Measurements from ENCODE around the gene C16orf92.

DNA sequence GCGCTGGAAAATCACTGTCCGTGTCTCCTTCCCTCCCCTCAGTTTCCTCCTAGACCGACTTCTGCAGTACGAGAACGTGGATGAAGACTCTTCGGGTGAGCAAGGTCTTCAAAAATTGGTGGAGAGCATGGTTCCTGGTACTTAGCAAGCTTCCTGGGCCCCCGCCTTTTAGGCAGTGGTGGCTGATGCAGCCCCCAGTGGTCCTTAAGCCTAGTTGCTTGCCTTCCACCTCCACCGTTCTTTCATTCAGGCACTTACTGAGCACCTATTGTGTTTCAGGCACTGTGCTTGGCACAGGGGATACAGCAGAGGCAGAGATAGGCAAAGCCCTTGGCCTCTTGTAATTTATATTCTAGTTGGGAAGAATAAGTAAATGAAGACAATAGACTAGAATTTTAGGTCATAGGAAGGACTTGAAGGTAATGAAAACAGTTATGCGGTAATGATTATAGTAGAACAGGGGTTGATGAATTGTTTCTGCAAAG is 26.2 kb upstream of the C16orf92 start:
- TF ChIP-seq, protein P1, sequence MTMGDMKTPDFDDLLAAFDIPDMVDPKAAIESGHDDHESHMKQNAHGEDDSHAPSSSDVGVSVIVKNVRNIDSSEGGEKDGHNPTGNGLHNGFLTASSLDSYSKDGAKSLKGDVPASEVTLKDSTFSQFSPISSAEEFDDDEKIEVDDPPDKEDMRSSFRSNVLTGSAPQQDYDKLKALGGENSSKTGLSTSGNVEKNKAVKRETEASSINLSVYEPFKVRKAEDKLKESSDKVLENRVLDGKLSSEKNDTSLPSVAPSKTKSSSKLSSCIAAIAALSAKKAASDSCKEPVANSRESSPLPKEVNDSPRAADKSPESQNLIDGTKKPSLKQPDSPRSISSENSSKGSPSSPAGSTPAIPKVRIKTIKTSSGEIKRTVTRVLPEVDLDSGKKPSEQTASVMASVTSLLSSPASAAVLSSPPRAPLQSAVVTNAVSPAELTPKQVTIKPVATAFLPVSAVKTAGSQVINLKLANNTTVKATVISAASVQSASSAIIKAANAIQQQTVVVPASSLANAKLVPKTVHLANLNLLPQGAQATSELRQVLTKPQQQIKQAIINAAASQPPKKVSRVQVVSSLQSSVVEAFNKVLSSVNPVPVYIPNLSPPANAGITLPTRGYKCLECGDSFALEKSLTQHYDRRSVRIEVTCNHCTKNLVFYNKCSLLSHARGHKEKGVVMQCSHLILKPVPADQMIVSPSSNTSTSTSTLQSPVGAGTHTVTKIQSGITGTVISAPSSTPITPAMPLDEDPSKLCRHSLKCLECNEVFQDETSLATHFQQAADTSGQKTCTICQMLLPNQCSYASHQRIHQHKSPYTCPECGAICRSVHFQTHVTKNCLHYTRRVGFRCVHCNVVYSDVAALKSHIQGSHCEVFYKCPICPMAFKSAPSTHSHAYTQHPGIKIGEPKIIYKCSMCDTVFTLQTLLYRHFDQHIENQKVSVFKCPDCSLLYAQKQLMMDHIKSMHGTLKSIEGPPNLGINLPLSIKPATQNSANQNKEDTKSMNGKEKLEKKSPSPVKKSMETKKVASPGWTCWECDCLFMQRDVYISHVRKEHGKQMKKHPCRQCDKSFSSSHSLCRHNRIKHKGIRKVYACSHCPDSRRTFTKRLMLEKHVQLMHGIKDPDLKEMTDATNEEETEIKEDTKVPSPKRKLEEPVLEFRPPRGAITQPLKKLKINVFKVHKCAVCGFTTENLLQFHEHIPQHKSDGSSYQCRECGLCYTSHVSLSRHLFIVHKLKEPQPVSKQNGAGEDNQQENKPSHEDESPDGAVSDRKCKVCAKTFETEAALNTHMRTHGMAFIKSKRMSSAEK (CRISPR knock-in tag; IDR thresholded peaks at IDR 0.05; ENCODE audit: borderline replicate concordance): no peak
- TF ChIP-seq, protein P2, sequence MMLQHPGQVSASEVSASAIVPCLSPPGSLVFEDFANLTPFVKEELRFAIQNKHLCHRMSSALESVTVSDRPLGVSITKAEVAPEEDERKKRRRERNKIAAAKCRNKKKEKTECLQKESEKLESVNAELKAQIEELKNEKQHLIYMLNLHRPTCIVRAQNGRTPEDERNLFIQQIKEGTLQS (CRISPR knock-in tag; conservative IDR thresholded peaks at IDR 0.05): no peak
- TF ChIP-seq, protein P3, sequence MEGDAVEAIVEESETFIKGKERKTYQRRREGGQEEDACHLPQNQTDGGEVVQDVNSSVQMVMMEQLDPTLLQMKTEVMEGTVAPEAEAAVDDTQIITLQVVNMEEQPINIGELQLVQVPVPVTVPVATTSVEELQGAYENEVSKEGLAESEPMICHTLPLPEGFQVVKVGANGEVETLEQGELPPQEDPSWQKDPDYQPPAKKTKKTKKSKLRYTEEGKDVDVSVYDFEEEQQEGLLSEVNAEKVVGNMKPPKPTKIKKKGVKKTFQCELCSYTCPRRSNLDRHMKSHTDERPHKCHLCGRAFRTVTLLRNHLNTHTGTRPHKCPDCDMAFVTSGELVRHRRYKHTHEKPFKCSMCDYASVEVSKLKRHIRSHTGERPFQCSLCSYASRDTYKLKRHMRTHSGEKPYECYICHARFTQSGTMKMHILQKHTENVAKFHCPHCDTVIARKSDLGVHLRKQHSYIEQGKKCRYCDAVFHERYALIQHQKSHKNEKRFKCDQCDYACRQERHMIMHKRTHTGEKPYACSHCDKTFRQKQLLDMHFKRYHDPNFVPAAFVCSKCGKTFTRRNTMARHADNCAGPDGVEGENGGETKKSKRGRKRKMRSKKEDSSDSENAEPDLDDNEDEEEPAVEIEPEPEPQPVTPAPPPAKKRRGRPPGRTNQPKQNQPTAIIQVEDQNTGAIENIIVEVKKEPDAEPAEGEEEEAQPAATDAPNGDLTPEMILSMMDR (IDR thresholded peaks at IDR 0.05): no peak
- no peak for TF ChIP-seq GABPB1 (CRISPR knock-in tag; IDR thresholded peaks at IDR 0.05)
- no peak for TF ChIP-seq TCF7 (CRISPR knock-in tag; IDR thresholded peaks at IDR 0.05; ENCODE audit: low read depth)
- no peak for TF ChIP-seq HMGA2 (CRISPR knock-in tag; IDR thresholded peaks at IDR 0.05)
- TF ChIP-seq FOXK1 (CRISPR knock-in tag; IDR thresholded peaks at IDR 0.05): no peak
- TF ChIP-seq SP1 (CRISPR knock-in tag; conservative IDR thresholded peaks at IDR 0.05): no peak
- TF ChIP-seq, protein P4, sequence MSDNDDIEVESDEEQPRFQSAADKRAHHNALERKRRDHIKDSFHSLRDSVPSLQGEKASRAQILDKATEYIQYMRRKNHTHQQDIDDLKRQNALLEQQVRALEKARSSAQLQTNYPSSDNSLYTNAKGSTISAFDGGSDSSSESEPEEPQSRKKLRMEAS (CRISPR knock-in tag; IDR thresholded peaks at IDR 0.05): no peak
- TF ChIP-seq, protein P5, sequence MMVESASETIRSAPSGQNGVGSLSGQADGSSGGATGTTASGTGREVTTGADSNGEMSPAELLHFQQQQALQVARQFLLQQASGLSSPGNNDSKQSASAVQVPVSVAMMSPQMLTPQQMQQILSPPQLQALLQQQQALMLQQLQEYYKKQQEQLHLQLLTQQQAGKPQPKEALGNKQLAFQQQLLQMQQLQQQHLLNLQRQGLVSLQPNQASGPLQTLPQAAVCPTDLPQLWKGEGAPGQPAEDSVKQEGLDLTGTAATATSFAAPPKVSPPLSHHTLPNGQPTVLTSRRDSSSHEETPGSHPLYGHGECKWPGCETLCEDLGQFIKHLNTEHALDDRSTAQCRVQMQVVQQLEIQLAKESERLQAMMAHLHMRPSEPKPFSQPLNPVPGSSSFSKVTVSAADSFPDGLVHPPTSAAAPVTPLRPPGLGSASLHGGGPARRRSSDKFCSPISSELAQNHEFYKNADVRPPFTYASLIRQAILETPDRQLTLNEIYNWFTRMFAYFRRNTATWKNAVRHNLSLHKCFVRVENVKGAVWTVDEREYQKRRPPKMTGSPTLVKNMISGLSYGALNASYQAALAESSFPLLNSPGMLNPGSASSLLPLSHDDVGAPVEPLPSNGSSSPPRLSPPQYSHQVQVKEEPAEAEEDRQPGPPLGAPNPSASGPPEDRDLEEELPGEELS (CRISPR knock-in tag; IDR thresholded peaks at IDR 0.05): no peak
- TF ChIP-seq, protein P6, sequence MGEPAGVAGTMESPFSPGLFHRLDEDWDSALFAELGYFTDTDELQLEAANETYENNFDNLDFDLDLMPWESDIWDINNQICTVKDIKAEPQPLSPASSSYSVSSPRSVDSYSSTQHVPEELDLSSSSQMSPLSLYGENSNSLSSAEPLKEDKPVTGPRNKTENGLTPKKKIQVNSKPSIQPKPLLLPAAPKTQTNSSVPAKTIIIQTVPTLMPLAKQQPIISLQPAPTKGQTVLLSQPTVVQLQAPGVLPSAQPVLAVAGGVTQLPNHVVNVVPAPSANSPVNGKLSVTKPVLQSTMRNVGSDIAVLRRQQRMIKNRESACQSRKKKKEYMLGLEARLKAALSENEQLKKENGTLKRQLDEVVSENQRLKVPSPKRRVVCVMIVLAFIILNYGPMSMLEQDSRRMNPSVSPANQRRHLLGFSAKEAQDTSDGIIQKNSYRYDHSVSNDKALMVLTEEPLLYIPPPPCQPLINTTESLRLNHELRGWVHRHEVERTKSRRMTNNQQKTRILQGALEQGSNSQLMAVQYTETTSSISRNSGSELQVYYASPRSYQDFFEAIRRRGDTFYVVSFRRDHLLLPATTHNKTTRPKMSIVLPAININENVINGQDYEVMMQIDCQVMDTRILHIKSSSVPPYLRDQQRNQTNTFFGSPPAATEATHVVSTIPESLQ (CRISPR knock-in tag; IDR thresholded peaks at IDR 0.05): no peak
- TF ChIP-seq, protein P7, sequence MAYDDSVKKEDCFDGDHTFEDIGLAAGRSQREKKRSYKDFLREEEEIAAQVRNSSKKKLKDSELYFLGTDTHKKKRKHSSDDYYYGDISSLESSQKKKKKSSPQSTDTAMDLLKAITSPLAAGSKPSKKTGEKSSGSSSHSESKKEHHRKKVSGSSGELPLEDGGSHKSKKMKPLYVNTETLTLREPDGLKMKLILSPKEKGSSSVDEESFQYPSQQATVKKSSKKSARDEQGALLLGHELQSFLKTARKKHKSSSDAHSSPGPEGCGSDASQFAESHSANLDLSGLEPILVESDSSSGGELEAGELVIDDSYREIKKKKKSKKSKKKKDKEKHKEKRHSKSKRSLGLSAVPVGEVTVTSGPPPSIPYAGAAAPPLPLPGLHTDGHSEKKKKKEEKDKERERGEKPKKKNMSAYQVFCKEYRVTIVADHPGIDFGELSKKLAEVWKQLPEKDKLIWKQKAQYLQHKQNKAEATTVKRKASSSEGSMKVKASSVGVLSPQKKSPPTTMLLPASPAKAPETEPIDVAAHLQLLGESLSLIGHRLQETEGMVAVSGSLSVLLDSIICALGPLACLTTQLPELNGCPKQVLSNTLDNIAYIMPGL (CRISPR knock-in tag; IDR thresholded peaks at IDR 0.05): no peak
